DND-41 (cell line): Measurements from ENCODE around the gene RIN3.

Experiments used
- EZH2 ChIP-seq: IDR thresholded peaks from 3 replicates; pipeline ENCODE4 v1.6.1; 2012; ENCODE audit warnings: borderline replicate concordance, low read depth, mild to moderate bottlenecking, moderate library complexity, low read length, inconsistent platforms; ENCODE audit not compliant: severe bottlenecking
- TF ChIP-seq, protein P1 (sequence below): IDR thresholded peaks from 2 replicates; pipeline ENCODE4 v1.5.1; 2012; ENCODE audit warnings: borderline replicate concordance, low read length, moderate library complexity, mild to moderate bottlenecking; ENCODE audit not compliant: poor library complexity, severe bottlenecking; ENCODE audit errors: extremely low read depth

DNA sequence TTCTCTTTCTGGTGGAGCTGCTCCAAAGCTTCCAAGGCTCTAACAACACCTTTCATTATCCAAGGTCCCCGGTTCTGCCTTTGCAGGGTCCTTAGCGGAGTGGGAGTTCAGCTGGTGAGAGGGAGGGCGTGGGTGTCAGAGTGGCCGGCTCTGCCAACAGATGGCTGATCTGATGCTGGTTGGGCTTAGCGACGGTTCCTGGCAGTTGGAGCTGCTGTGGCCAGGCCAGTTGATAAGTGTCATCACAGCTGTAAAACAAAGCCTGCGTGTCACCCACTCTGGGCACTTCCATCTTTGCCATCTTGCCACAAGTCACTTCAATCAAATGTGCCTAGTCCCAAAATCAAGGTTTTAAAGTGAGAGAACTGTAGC is 36.3 kb downstream of the RIN3 start:
- TF ChIP-seq, protein P1, sequence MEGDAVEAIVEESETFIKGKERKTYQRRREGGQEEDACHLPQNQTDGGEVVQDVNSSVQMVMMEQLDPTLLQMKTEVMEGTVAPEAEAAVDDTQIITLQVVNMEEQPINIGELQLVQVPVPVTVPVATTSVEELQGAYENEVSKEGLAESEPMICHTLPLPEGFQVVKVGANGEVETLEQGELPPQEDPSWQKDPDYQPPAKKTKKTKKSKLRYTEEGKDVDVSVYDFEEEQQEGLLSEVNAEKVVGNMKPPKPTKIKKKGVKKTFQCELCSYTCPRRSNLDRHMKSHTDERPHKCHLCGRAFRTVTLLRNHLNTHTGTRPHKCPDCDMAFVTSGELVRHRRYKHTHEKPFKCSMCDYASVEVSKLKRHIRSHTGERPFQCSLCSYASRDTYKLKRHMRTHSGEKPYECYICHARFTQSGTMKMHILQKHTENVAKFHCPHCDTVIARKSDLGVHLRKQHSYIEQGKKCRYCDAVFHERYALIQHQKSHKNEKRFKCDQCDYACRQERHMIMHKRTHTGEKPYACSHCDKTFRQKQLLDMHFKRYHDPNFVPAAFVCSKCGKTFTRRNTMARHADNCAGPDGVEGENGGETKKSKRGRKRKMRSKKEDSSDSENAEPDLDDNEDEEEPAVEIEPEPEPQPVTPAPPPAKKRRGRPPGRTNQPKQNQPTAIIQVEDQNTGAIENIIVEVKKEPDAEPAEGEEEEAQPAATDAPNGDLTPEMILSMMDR = no peak
- no peak for TF ChIP-seq EZH2
